GM04504 (cell line): ENCODE results near the gene S100A1.
"Not testable (repeated sequence)": the region's sequence is repeated elsewhere in the genome, so short reads cannot be mapped to it uniquely, and the experiment has no call there.

Experiments
- DNase-seq: peaks from one replicate; pipeline ENCODE4 v3.0.0-alpha.2; 2012; ENCODE audit warnings: low read depth

Gene S100A1

GRCh38 chr1:153631047-153632022 is 3.1 kb downstream of the S100A1 start:
- DNase-seq, result no peak

GRCh38 chr1:153633161-153633753 is 5.0 kb downstream of the S100A1 start:
- DNase-seq, result no peak

- peak; percentile 97 for DNase-seq
Measured at GRCh38 chr1:153633754-153634665, 5.8 kb downstream of the S100A1 start, which contains the start of gene CHTOP. Gene CHTOP, plus strand, starts transcription at chr1:153634066. Its CDS starts 2,523 bp downstream, at chr1:153636589.

GRCh38 chr1:153635872-153636271 is 7.6 kb downstream of the S100A1 start:
- no peak for DNase-seq

GRCh38 chr1:153636312-153636711 is 8.1 kb downstream of the S100A1 start:
- DNase-seq, result no peak

- DNase-seq, result no peak
Measured at GRCh38 chr1:153638261-153638660, 10.0 kb downstream of the S100A1 start.

GRCh38 chr1:153639280-153639679 is 11.0 kb downstream of the S100A1 start:
- DNase-seq, result no peak

GRCh38 chr1:153640213-153640612 is 12.0 kb downstream of the S100A1 start:
- not testable (repeated sequence) for DNase-seq

- no peak for DNase-seq
Measured at GRCh38 chr1:153640861-153641260, 12.6 kb downstream of the S100A1 start.

- no peak for DNase-seq
Measured at GRCh38 chr1:153642161-153642560, 13.9 kb downstream of the S100A1 start.

- no peak for DNase-seq
Measured at GRCh38 chr1:153643100-153643499, 14.9 kb downstream of the S100A1 start.

GRCh38 chr1:153643816-153644215 is 15.6 kb downstream of the S100A1 start:
- DNase-seq, result no peak

GRCh38 chr1:153646672-153647345 is 18.6 kb downstream of the S100A1 start:
- no peak for DNase-seq

- no peak for DNase-seq
Measured at GRCh38 chr1:153647346-153647714, 19.1 kb downstream of the S100A1 start.

- no peak for DNase-seq
Measured at GRCh38 chr1:153648000-153648643, 19.9 kb downstream of the S100A1 start.

GRCh38 chr1:153649137-153649862 is 21.1 kb downstream of the S100A1 start:
- no peak for DNase-seq

- DNase-seq, result no peak
Measured at GRCh38 chr1:153649863-153650235, 21.6 kb downstream of the S100A1 start.

GRCh38 chr1:153651771-153652170 is 23.5 kb downstream of the S100A1 start:
- no peak for DNase-seq

- no peak for DNase-seq
Measured at GRCh38 chr1:153652805-153653500, 24.7 kb downstream of the S100A1 start.

- no peak for DNase-seq
Measured at GRCh38 chr1:153655333-153655732, 27.1 kb downstream of the S100A1 start.
